Ishikawa (cell line): ENCODE results near the gene XPNPEP3.

Experiments
- CEBPB ChIP-seq: IDR thresholded peaks from 2 replicates; pipeline ENCODE4 v1.6.1; 2012
- CREB1 ChIP-seq: IDR thresholded peaks from 2 replicates; pipeline ENCODE4 v1.6.1; 2012; ENCODE audit warnings: low read depth
- EGR1 ChIP-seq: IDR thresholded peaks from 2 replicates; pipeline ENCODE4 v1.6.1; 2012
- EP300 ChIP-seq: IDR thresholded peaks from 2 replicates; pipeline ENCODE4 v1.6.1; 2012; ENCODE audit warnings: borderline replicate concordance
- FOXM1 ChIP-seq: IDR thresholded peaks from 2 replicates; pipeline ENCODE4 v1.6.1; 2012; ENCODE audit warnings: low read depth, borderline replicate concordance
- NFIC ChIP-seq: IDR thresholded peaks from 2 replicates; pipeline ENCODE4 v1.6.1; 2012
- RAD21 ChIP-seq: IDR thresholded peaks from 2 replicates; pipeline ENCODE4 v1.6.1; 2012; ENCODE audit warnings: low read depth
- TAF1 ChIP-seq: IDR thresholded peaks from 2 replicates; pipeline ENCODE4 v1.6.1; 2012; ENCODE audit warnings: low read depth, mild to moderate bottlenecking
- TCF12 ChIP-seq: IDR thresholded peaks from 2 replicates; pipeline ENCODE4 v1.6.1; 2012; ENCODE audit warnings: low read depth
- TEAD4 ChIP-seq: IDR thresholded peaks from 2 replicates; pipeline ENCODE4 v1.6.1; 2012
- YY1 ChIP-seq: IDR thresholded peaks from 2 replicates; pipeline ENCODE4 v1.6.1; 2012; ENCODE audit warnings: low read depth
- ZBTB7A ChIP-seq: IDR thresholded peaks from 2 replicates; pipeline ENCODE4 v1.6.1; 2012; ENCODE audit warnings: low read depth
- TF ChIP-seq, protein P1 (sequence below): IDR thresholded peaks from 2 replicates; pipeline ENCODE4 v1.6.1; 2012
- TF ChIP-seq, protein P2 (sequence below): IDR thresholded peaks from 2 replicates; pipeline ENCODE4 v1.6.1; 2012; ENCODE audit warnings: low read depth, mild to moderate bottlenecking
- TF ChIP-seq, protein P3 (sequence below): IDR thresholded peaks from 2 replicates; pipeline ENCODE4 v1.6.1; 2012

Gene XPNPEP3

DNA sequence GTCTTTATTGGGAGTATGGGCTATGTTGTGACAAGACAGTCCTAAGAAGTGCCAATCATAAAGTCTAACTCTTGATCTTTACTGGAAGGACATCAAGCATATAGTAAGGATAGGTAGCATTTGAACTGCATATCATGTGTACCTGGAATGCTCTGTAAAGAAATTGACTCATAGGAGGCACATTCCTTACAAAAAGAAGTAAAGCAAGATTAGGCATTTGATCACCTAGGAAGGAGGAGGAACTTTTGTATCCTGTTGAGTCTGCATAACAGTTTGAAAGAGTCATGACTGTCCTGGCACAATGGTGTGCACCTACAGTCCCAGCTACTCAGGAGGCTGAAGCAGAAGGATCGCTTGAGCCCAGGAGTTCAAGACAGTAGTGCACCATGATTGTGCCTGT lies 47.2 kb downstream of the XPNPEP3 start:
- TF ChIP-seq EGR1 (no peak), FOXM1 (no peak), CEBPB (no peak), NFIC (no peak), TEAD4 (no peak), RAD21 (no peak), CREB1 (no peak), EP300 (no peak), TAF1 (no peak), ZBTB7A (no peak), TCF12 (no peak), YY1 (no peak)
- TF ChIP-seq, protein P1, sequence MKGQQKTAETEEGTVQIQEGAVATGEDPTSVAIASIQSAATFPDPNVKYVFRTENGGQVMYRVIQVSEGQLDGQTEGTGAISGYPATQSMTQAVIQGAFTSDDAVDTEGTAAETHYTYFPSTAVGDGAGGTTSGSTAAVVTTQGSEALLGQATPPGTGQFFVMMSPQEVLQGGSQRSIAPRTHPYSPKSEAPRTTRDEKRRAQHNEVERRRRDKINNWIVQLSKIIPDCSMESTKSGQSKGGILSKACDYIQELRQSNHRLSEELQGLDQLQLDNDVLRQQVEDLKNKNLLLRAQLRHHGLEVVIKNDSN, result no peak
- TF ChIP-seq, protein P2, sequence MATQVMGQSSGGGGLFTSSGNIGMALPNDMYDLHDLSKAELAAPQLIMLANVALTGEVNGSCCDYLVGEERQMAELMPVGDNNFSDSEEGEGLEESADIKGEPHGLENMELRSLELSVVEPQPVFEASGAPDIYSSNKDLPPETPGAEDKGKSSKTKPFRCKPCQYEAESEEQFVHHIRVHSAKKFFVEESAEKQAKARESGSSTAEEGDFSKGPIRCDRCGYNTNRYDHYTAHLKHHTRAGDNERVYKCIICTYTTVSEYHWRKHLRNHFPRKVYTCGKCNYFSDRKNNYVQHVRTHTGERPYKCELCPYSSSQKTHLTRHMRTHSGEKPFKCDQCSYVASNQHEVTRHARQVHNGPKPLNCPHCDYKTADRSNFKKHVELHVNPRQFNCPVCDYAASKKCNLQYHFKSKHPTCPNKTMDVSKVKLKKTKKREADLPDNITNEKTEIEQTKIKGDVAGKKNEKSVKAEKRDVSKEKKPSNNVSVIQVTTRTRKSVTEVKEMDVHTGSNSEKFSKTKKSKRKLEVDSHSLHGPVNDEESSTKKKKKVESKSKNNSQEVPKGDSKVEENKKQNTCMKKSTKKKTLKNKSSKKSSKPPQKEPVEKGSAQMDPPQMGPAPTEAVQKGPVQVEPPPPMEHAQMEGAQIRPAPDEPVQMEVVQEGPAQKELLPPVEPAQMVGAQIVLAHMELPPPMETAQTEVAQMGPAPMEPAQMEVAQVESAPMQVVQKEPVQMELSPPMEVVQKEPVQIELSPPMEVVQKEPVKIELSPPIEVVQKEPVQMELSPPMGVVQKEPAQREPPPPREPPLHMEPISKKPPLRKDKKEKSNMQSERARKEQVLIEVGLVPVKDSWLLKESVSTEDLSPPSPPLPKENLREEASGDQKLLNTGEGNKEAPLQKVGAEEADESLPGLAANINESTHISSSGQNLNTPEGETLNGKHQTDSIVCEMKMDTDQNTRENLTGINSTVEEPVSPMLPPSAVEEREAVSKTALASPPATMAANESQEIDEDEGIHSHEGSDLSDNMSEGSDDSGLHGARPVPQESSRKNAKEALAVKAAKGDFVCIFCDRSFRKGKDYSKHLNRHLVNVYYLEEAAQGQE, result no peak
- TF ChIP-seq, protein P3, sequence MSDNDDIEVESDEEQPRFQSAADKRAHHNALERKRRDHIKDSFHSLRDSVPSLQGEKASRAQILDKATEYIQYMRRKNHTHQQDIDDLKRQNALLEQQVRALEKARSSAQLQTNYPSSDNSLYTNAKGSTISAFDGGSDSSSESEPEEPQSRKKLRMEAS, result no peak

DNA sequence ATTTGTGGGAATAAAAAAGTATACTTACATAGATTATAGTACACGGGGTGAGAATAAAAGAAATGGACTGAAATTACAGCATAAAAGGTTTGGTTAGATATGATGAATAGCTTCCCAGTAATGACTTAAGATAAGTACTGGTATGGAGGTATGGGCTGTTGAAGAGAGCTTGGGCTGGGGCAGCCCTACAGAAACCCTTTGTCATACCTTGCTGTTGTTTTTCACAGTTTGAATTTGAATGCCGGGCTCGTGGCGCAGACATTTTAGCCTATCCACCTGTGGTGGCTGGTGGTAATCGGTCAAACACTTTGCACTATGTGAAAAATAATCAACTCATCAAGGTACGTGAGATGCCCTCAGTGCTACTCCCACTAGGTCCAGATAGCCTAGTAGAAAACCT lies 51.9 kb downstream of the XPNPEP3 start:
- no peak for TF ChIP-seq ZBTB7A

DNA sequence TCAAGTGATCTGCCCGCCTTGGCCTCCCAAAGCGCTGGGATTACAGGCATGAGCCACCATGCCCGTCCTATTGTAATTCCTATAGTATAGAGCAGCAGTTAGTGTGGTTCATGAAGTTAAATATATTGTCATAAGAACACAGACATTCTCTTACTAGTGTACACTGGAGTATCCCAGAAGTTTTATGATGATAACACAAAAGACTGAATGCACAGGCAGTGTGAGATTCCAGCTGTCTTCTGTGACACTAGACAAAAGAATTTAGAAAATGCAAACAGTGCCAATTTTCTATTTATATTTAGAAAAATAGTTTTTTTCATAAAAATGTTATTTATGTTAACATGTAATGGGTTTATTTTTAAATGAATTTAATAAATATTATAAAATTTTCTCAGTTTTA lies 54.8 kb downstream of the XPNPEP3 start:
- TF ChIP-seq YY1 (no peak), EGR1 (no peak), ZBTB7A (no peak), TCF12 (no peak), FOXM1 (no peak), RAD21 (no peak), TEAD4 (no peak), CEBPB (no peak), CREB1 (no peak), TAF1 (no peak), EP300 (no peak), NFIC (no peak)
- TF ChIP-seq, protein P3, result no peak
- TF ChIP-seq, protein P1, result no peak

DNA sequence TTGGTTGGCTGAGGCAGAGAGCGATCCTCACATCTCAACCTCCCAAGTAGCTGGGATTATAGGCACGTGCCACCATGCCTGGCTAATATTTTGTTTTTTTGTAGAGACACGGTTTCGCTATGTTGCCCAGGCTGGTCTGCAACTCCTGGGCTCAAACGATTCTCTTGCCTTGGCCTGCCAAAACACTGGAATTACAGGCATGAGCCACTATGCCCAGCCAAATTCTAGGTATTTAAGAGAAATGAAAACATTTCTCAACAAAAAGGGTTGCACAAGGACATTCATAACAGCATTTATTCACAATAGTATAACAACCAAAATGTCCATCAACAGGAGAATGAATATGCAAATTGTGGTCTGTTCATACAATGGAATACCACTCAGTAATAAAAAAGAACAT lies 62.5 kb downstream of the XPNPEP3 start:
- TF ChIP-seq TCF12 (no peak), RAD21 (no peak), TEAD4 (no peak), CEBPB (no peak), EGR1 (no peak), EP300 (no peak), ZBTB7A (no peak), FOXM1 (no peak), YY1 (no peak), CREB1 (no peak), NFIC (no peak)
- TF ChIP-seq, protein P1, result no peak
- TF ChIP-seq, protein P2, result no peak

DNA sequence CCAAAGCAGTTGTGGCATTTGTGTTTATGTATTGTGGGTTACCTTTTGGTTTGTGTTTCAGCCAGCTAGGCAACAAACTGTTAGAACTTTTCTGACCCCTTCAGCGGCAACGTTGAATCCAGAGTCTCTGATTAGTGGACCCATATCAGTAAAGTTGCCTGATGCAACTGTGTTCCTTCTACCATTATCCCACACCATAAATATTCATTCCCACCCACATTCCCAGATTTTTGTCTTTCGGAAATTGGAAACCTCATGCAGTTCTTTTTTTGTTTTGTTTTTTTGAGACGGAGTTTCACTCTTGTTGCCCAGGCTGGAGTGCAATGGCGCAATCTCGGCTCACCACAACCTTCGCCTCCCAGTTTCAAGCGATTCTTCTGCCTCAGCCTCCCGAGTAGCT lies 63.6 kb downstream of the XPNPEP3 start:
- TF ChIP-seq, protein P3, result no peak
- TF ChIP-seq ZBTB7A, result no peak
- TF ChIP-seq RAD21, result no peak
- no peak for TF ChIP-seq YY1
- no peak for TF ChIP-seq EP300
- TF ChIP-seq TEAD4, result no peak
